ENCODE data around the gene PLEKHO1.
A peak's percentile ranks its signal among the peaks of the same experiment; 100 is the strongest.
"Not testable (repeated sequence)": the region's sequence is repeated elsewhere in the genome, so short reads cannot be mapped to it uniquely, and the experiment has no call there.

PLEKHO1 gene, protein sequence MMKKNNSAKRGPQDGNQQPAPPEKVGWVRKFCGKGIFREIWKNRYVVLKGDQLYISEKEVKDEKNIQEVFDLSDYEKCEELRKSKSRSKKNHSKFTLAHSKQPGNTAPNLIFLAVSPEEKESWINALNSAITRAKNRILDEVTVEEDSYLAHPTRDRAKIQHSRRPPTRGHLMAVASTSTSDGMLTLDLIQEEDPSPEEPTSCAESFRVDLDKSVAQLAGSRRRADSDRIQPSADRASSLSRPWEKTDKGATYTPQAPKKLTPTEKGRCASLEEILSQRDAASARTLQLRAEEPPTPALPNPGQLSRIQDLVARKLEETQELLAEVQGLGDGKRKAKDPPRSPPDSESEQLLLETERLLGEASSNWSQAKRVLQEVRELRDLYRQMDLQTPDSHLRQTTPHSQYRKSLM

DNA sequence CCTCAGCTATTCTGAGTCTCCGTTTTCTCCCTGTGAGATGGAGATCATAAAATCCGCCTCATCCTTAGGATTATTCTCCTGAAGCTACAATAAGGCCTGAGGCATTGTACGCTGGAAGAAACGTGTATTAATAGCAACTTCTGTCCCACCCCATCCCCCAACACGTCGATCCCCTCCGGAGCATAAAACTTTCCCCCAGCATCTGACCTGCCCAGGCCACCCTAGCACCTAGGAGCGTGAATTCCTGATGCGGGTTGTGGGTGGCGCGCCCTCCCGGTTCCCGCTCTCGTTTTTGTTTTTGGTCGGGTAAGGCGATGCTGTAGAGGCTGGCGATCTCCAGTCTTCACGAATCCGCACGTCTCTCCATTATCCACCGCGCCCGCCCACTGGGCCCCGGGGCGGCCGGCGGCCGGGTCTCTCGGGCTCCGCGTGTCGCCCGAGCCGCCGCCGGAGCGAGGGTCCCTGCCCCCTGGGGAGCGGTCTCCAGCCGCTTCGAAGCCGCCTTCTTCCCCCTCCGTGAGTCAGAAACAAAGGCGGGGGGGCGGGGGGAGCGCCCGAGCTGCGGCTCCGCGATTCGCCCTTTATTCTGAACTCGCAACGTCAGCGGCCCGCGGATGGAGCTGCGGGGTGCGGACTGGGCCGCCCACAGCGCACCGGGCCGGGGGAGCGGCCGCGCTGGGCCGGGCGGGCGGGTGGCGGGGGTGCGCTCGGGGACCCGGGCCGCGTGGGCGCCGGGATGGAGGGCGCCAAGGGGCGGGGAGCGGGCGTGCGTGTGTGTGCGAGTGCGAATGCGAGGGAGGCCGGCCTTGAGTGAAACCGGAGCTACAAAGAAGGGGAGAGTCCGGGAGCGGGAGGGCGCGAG, at the start of gene PLEKHO1:
PLEKHO1 (plus strand) TSS at position 646 of the 862 bp plus-strand sequence. CDS start 342 bp downstream, outside the sequence.
- DNase-seq: peak; percentile 58 to 70

DNA sequence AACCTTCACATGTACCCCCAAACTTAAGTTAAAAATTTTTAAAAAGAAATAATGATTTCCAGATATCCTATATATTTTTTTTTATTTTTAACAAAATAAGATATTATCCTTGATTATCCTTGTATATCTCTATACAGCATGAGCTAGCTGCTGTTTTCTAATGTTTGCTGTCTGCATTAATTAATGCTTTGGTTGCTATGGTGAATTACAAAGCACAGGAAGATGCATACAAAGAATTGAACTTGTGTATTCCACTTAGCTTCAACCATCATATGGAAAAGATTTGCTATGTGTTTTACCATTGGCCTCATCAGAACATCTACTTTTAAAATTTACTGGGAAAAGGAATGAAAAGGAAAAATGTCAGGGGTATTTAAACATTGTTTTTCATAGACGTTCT, 46.7 kb upstream of the PLEKHO1 start:
- no peak for DNase-seq

DNA sequence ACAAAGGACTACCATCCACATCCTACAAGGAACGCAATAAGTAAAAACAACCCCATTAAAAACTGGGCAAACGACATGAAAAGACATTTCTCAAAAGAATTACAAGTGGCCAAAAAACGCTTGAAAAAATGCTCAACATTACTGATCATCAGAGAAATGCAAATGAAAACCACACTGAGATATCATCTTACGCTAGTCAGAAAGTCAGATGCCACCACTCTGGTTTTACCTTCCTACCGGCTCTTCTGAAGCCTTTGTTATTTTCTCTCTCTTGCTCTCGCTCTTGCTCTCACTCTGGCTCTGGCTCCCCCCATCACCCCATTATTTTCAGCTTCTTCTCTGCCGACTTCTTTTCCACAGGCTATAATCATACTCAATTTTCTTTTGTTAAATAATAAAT, 43.4 kb upstream of the PLEKHO1 start:
- DNase-seq: no peak

DNA sequence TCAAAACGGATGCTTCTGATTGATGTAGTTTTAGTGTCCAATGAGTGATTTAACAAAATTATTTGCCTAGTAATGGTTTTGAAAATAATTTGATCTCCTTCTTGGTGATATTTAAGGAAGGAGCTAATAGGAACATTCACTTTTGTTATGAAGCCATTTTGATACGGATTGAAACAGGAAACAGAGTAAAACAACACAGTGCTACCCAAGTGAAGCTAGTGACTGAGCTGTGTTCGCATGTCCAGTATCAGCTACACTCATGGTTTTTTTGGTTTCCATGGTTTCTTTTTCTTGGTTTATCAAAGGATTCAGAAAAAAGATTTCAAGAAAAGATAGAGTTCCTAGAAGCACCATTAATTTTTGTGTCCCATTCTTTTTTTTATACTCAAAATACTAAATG, 40.1 kb upstream of the PLEKHO1 start:
- DNase-seq: no peak

DNA sequence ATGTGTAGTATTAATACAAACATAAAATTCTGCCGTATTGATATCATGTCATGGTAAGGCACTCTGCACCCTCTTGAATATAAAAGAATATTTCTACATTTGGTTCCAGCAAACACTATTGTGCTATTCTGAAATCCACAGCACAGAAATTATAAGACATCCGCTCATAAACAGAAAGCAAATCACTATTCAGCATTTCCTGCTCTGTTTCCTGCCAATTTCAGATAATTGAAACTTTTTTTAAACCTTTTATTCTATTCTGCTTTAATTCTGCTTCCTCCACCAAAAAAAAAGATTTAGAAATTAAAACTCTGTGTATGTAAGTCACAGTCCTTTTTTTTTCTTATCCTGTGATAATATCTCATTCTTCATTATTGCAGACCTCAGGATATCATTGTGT, 39.6 kb upstream of the PLEKHO1 start:
- peak in 1 of 2 donors; percentile 46 for DNase-seq

DNA sequence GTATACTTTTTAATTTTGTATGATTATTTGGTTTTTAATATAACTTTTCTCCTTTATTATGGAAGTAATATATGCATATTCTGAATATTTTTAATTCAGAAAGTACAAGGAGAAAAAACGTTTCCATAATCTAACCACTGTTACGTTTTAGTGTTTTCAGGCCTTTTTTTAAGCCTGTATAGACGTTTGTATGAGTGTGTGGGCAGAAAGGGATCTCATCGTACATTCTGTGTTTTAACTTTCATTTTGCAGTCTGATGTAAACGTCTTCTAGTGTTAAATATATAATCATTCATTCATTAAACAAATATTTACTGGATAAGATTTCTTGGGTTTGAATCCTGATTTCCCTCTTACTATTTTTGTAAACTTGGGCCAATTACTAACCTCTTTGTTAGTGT, 38.0 kb upstream of the PLEKHO1 start:
- DNase-seq: no peak

DNA sequence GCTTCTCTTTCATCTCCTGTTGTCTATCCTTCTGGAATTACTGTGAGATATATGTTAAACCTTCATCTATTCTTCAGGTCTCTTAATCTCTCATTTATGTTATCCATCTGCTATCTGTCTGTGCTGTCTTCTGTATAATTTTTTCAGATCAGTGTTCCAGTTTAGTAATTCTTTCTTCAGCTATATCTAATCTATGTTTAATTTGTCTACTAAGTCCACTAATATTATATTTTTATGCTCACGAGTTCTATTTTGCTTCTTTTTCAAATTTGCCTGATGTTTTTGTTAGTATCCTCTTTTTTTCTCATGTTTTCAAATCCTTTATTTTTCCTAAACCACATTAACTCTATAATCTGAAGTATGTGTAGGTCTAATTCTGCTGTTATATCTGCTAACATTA, 34.6 kb upstream of the PLEKHO1 start:
- DNase-seq: no peak

DNA sequence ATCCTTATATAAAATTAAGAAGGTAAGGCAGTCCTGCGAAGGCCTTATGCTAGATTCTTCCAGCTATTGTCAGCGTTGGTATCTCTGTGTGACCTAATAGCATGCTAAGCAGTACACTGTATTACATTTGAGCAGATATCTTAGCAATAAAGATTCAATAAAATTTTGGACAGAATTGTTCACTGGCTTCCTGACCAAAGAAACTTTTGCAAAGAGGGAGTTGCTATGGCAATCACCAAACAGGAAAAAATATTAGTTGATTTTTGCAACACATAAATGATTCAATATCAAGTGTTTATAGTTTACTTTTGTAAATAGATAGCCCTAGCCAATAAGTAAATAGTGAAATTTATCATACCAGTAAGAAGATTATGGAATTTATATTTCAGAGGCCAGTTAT, 31.0 kb upstream of the PLEKHO1 start:
- DNase-seq: no peak

DNA sequence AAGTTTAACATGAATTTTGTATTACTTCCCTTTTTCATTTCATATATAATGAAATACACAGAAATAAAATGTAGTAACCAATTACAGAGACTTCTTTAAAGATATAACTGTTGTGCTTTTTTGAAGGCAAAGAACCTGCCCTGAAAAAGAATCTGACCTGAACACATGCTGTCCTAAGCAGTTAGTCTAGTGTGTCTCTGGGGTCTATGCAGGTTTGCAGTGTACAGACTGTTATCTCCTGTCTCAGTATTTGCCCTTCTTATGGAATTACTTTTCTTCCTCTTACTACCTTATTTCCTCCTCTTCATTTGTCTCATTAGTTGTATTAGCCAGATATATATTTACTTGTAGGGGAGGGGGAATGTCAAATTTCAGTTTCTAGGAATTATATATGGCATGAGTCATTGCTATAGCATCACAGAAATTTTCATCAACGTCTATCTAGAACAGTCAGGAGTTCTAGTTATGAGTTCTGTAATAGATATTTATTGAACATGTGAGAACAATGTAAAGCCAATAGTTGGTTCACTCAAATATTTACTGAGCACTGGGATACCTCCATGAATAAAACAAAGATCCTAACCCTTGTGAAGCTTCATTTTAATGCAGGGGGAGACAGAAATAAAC, 28.4 kb upstream of the PLEKHO1 start:
- DNase-seq: no peak

DNA sequence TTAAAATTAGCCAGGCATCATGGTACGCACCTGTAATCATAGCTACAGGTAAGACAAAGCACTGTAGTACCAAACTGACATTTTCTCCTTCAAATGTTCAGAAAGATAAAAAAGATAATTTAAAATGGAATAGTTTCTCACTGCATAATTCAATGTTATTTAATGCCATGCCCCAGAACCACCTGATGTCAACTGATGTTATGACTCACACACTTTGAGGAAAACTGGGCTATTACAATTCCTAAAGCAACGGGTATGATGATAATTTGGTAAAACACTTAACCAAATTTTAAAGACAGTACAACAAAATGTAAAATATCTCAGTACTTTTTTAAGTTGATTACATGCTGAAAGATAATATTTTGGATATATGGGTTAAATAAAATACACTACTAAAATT, 22.9 kb upstream of the PLEKHO1 start:
- DNase-seq: no peak

DNA sequence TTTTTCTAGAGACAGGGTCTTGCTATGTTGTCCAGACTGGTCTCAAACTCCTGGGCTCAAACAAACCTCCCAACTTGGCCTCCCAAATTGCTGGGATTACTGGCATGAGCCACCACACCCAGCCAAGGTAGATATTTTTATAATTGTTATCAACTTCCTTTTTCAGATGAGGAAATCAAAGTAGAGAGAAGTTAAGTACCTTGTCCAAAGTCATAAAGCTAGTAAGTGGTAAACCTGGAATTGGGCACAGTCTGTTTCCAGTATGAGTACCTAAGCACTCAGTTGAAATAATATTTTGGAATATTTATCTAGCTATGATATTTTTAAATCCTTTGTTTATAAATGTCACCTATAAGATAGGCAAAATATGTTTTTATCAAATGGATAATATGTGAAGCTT, 22.3 kb upstream of the PLEKHO1 start:
- no peak for DNase-seq

DNA sequence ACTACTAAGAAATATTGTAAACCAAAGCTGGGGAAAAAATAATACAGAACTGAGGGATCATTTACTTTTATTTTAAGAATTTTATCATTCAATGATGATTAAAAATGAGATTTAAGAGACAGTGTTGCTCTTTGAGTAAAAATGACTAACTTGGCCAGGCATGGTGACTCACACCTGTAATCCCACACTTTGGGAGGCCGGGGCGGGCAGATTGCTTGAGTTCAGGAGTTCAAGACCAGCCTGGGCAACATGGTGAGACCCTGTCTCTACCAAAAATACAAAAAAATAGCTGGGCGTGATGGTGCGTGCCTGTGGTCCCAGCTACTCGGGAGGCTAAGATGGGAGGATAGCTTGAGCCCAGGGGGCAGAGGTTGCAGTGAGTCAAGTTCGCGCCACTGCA, 21.8 kb upstream of the PLEKHO1 start:
- DNase-seq: no peak

DNA sequence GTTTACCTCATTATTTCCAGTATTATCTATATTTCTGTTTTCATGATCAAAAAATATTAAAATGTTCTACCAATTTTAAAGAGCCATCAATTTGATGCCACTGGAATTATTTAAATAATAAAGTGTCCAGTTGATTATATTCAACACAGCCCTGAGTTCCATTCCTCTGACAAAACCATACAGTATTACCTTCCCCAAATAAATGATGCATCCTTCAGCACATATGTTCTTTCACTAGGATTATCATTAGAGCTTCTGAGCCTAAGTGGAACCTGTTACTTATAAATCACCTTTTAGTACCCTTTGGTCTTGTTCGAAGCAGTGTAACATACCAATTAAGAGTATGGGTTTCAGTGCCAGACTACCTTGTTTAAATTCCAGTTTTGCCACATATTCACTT, 17.3 kb upstream of the PLEKHO1 start:
- DNase-seq: no peak

DNA sequence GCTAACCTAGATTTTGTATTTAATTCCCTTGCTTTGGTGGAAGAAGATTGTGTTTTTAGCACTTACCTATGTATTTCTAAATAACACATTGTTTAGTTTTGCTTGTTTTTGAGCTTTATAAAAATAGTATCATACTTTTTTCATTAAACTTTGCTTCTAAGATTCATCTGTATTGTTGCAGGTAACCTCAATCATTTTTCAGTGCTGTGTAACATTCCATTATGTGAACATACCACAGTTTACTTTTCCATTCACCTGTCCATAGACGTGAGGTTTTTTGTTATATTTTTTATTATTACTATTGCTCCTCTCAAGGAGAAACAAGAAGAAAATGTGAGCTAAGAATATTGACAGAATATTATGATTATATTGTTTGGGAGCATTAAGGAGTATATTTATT, 15.2 kb upstream of the PLEKHO1 start:
- DNase-seq: no peak

DNA sequence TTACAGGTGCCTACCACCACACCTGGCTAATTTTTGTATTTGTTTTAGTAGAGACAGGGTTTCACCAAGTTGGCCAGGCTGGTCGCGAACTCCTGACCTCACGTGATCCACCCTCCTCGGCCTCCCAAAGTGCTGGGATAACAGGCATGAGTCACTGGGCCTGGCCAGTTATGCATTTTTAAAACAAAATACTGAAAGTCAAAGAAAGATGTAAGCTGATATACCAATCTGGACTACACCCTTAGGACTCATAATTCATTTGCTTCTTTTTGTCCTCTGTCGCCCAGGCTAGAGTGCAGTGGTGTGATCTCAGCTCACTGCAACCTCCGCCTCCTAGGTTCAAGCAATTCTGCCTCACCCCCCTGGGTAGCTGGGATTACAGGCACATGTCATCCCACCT, 14.3 kb upstream of the PLEKHO1 start:
- not testable (repeated sequence) for DNase-seq

DNA sequence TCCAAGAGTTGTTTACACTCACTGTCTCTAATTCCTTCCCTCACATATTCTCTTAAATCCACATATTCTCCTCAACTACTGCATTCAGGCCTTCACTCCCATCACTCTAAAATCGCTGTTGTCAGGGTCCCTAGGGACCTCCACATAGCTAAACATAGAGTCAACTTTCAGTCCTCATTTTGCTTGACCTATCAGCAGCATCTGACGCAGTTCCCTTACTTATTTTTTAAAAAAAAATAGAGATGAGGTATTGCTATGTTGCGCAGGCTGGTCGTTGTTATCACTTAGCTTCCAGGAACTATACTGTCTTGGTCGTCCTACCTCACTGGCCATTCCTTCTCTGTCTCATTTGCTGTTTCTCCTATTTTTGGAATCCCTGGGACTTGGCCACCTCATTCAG, 11.7 kb upstream of the PLEKHO1 start:
- no peak for DNase-seq

DNA sequence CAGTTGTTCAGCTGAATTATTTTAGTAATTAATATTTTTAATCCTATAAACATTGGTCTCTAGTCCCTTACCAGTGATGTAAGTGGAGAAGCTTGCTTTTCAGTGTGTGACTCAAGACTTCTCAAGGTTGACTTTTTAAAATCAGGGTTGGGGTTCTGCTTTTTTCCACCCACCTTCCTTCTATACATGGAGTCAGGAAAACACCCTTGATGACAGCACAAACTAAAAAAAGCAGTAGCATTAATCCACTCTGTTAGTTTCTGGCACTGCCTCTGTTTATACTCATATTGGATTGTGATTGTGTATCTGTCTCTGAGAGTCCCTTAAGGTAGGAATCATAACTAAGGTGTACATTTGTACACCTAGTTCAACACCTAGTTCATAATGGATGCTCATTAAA, 8.3 kb upstream of the PLEKHO1 start:
- DNase-seq: peak in 1 of 2 donors; percentile 22

DNA sequence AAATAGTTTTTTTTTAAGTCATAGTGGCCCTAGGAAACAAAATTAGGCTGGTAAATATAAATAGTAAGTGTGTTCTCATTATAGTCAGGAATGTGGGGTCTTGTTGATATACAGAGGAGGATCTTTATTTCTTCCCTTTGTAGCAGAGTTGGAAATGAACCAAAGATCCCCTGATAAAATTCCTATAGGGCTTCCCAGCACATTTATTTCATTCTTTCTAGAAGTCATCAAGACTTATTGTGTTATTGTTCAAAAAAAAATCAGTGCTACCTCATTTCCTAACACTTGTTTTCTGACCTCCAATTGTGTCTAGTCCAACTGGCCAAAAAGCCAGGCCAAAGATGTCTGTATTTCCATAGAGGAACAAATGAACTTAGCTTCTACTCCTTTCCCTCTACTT, 7.6 kb upstream of the PLEKHO1 start:
- no peak for DNase-seq

DNA sequence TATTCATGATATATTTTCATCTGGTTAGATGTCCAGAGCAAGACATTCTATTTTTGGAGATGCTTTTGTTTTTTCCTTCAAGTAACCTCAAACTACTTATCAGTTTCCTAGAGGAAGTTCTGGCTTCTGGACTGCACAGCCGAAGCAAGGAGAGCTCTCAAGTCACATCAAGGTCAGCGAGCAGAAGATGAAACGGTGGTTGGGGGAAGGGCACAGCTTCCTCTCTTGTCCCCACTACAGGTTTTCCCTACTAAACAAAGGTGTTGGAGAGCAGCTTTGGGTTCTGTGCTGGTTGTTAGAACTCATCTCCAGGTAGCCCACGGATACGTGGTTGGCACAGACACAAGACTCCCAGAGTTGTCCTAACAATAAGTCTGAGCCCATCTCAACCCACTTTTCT, 5.1 kb upstream of the PLEKHO1 start:
- DNase-seq: no peak

DNA sequence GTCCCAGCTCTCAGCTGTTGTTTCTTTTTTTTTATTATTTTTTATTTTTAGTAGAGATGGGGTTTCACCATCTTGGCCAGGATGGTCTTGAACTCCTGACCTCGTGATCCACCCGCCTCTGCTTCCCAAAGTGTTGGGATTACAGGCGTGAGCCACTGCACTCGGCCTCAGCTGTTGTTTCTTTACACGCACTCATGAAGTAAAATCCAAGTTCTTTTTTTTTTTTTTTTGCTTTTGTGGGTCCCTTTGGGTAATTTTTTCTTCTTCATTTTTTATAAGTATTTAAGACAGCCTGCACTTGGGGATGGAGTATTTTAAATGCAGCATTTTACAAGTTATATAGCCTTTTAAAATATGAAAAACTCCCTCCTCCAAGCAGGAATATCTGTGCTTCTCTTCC, 3.7 kb upstream of the PLEKHO1 start:
- DNase-seq: not testable (repeated sequence)

DNA sequence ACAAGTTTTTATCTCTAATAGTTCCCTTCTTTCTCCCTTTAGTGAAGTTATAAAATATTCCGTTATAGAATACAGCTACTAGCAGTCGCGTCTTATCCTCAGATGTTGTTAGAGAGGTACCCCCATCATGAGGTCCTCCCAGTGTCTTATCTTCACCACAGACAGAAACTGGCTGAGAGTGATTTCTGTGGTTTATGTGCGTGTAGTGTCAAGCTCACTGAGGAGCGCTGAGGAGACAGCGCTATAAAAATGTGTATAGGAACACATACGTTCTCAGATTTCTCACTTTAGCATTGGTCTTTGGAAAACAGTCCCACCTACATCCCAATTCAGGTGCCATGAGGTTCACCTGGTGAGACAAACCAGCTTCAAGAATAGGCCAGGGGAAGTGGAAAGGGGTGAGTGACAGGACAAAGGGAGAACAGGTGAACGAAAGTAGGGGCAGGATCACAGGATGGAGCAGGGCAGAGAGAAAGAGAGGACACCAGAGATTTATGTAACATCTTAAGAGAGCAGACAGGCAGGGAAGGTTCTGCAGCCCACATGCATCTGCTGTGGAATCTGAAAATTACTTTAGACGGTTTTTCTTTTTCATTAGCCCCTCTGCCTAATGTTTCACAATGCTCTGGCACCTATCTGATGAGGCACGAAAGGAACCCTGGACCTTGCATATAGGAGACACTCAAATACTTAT, 2.7 kb upstream of the PLEKHO1 start:
- no peak for DNase-seq

DNA sequence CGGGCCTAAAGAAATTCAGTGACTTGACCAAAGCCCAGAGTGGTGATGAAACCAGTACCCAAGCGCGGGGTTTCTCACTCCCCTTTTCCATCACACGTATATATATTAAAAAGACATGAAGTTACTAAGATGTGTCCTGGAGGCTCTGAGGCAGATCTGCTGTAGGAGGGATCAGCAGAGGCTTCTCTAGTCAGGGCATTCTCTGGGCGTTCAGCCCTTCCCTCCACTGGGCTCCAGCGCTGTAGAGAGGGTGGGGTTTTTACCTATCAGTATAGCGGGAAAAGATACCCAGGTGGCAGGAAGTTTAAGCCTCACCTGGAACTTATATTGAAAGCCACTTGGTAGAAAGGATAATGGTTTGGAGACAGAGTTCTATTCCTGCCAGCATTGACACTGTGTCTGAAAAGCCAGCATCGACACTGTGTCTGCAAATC, 862 bp upstream of the PLEKHO1 start:
- DNase-seq: no peak

All from bone marrow (tissue), 2 donors.